ENCODE data around the gene LYRM7.

Gene LYRM7

GRCh38 chr5:131209506-131210150, 38.9 kb downstream of the LYRM7 start:
- peak overlapping the region; percentile 42 for H3K4me3 ChIP-seq (ENCODE audit: low read depth, low read length)
- peak; percentile 81 for DNase-seq (ENCODE audit: low read depth)
- no peak for TF ChIP-seq CTCF (IDR thresholded peaks at IDR 0.05; ENCODE audit: low read depth, low read length, missing control alignments)

DNA sequence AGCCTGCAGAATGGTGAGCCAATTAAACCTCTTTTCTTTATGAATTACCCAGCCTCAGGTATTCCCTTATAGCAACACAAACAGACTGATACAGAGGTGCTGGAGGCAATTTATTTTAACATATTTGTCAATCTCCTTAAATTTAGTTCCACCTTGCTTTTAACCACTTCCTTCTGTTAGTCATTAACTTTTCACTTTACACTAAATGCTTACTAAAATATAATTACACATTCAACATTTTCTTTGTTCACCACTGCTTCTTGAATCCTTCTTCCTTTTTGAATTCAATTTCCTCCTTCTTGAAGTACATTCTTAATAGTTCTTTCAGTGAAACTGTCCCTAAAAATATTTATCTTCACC, 39.4 kb downstream of the LYRM7 start:
- peak overlapping the region; percentile 42 for H3K4me3 ChIP-seq (ENCODE audit: low read depth, low read length)
- DNase-seq (ENCODE audit: low read depth) = no peak

DNA sequence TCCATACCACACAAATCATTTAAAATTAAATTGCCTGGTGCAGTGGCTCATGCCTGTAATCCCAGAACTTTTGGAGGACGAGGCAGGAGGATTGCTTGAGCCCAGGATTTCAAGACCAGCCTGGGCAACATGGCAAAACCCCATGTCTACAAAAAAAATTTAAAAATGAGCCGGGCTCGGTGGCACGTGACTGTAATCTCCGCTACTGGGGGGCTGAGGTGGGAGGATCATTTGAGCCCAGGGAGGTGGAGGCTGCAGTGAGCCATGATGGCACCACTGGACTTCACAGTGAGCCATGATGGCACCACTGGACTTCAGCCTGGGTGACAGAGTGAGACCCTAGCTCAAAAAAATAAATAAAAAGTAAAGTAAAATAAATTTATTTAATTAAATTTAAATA, 40.9 kb downstream of the LYRM7 start:
- DNase-seq (ENCODE audit: low read depth) = no peak
- no peak for TF ChIP-seq CTCF (IDR thresholded peaks at IDR 0.05; ENCODE audit: low read depth, low read length, missing control alignments)
- H3K4me3 ChIP-seq (ENCODE audit: low read depth, low read length) = peak overlapping the region; percentile 42

More for the DNA sequence above, 39.4 kb downstream of the LYRM7 start:
- no peak for TF ChIP-seq CTCF (IDR thresholded peaks at IDR 0.05; ENCODE audit: low read depth, low read length, missing control alignments)

DNA sequence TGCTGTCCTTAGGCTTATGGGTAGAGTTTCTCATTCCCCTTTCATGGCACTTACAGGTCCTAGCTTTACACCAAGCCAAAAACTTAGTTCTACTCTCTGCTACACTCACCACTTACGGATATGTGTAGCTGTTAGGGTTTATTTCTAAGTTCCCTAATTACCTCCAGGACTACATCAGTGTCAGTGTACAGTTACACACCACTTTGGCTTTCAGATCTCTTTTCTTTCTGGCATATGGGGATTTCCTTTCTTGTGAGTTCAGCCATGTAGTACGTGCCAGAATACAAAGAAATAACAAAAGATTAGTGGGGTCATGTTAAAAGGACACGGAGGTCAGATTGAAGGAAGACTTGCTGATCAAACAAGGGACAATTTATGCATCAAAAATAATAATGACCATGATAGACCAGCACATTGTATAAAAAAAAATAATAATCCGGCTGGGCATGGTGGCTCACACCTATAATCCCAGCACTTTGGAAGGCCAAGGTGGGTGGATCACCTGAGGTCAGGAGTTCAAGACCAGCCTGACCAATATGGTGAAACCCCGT, 41.8 kb downstream of the LYRM7 start:
- peak; percentile 74 for DNase-seq (ENCODE audit: low read depth)

DNA sequence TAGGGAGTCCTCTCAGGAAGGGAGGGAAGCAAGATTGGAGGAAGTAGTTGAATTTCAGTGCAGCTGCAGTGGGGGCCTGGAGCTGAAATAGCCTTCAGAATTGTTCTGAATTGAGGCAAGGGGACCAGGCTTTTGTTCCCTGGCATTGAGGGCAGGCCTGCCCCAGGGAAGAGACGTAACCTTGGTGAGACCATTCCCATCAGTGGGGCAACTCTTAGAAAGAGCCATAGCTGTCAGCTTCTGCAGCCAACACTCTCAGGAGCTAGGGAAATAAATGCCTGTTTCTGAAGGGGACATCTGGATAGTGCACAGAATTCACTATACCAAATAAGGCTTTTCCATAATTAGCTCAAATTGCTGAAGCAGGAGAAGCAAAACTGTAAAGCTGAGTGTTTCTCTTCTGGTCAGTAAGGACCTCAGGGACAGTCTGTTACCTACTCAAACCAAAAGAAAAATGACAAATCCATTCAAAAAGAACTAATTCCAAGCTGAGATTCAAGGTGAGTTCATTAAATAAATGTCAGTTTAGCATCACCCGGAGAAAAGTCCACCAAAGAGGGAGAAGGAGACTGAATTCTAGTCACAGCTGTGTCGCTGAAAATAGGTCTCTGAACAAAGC, 44.0 kb downstream of the LYRM7 start:
- no peak for TF ChIP-seq CTCF (IDR thresholded peaks at IDR 0.05; ENCODE audit: low read depth, low read length, missing control alignments)
- DNase-seq (ENCODE audit: low read depth) = no peak

More for the DNA sequence above, 41.8 kb downstream of the LYRM7 start:
- no peak for TF ChIP-seq CTCF (IDR thresholded peaks at IDR 0.05; ENCODE audit: low read depth, low read length, missing control alignments)
- H3K4me3 ChIP-seq (ENCODE audit: low read depth, low read length) = peak overlapping the region; percentile 42; the same call in 1 of the 2 replicates

GRCh38 chr5:131217791-131218190, 47.0 kb downstream of the LYRM7 start:
- no peak for TF ChIP-seq CTCF (IDR thresholded peaks at IDR 0.05; ENCODE audit: low read depth, low read length, missing control alignments)
- no peak for DNase-seq (ENCODE audit: low read depth)

More for the DNA sequence above, 44.0 kb downstream of the LYRM7 start:
- H3K4me3 ChIP-seq (ENCODE audit: low read depth, low read length) = no peak overlapping the region

More at GRCh38 chr5:131217791-131218190, 47.0 kb downstream of the LYRM7 start:
- H3K4me3 ChIP-seq (ENCODE audit: low read depth, low read length) = no peak overlapping the region

All from GM12864 (cell line).